ENCODE results near the gene RNF31. TPM values are rescaled to one million over a fixed set of nuclear protein-coding genes. Genes with fewer than 3 reads are reported as not detected.

The RNF31 gene
- total RNA-seq, 2 experiments from 2014 or later = 73.7 to 98.4 TPM

DNA sequence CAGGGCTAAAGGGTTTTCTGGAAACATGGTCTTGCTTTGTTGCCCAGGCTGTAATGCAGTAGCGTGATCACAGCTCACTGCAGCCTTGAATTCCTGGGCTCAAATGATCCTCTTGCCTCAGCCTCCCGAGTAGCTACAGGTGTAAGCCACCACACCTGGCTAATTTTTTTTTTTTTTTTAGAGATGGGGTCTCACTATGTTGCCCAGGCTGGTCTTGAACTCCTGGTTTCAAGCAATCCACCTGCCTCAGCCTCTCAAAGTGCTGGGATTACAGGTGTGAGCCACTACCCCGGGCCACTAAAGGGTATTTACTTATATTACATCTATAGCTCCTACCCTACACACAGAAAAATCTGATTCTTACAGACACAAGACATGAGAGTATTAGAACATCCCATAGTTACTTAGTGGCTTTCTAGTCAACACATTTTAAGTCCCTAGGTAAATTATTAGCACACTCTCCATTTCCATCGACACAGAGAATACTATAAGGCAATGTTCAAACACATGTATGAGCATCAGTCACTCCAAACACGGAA is 38.9 kb upstream of the RNF31 start:
- ChIA-PET CTCF (interaction anchor here (0.6 to 7.8 kb wide), 47 partner anchors 8 to 550 kb away, joined by 3 to 189 read pairs (median 5); partner anchors contain the start of genes CARMIL3, CIDEB, CPNE6 and EMC9), POLR2A (interaction anchor here (0.6 to 1.4 kb wide), 6 partner anchors 13 to 104 kb away, joined by 4 to 8 read pairs (median 5); partner anchors contain the start of genes CHMP4A, PCK2 and PSME1)
- Mint-ChIP-seq H3K27ac (peak overlapping the region; percentile 94), H3K4me1 (peaks cover 24% of the 10 kb centered on the region), H3K36me3 (ENCODE audit: low read depth) (peaks cover 9% of the 10 kb centered on the region), H3K27me3 (no peaks in the 10 kb centered on the region), H3K9me3 (ENCODE audit: low read depth) (no peaks in the 10 kb centered on the region), H3K4me3 (peak overlapping the region; percentile 7)
- no peak for DNase-seq
- intact Hi-C loops (cut with DNase I, micrococcal nuclease) = loop anchor here (1.0 to 2.0 kb wide), 3 partner anchors 13 to 50 kb away; no protein-coding TSS in a partner anchor
- no peak for ATAC-seq

DNA sequence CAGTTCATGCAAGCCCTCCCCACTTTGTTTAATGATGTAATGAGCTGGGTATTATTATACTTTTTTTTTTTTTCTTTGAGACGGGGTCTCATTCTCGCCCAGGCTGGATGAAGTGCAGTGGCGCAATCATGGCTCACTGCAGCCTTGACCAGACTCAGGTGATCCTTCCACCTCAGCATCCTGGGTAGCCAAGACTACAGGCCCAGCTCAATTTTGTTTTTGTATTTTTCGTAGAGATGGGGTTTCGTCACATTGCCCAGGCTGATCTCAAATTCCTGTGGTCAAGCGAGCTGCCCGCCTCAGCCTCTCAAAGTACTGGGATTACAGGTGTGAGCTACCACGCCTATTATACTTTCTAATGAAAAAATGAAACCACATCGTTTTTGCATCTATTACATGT is 37.2 kb upstream of the RNF31 start:
- ChIA-PET POLR2A (interaction anchor here (0.6 to 0.7 kb wide), 3 partner anchors 31 to 106 kb away, joined by 3 to 5 read pairs (median 3); partner anchors contain the start of genes EMC9 and MDP1), CTCF (interaction anchor here (0.7 to 7.8 kb wide), 19 partner anchors 16 to 521 kb away, joined by 3 to 189 read pairs (median 7); partner anchors contain the start of genes CARMIL3, CIDEB, IRF9 and NOP9)
- DNase-seq (no peak), ATAC-seq (no peak)
- Mint-ChIP-seq H3K4me1 (peaks cover 24% of the 10 kb centered on the region), H3K4me3 (no peak overlapping the region), H3K27me3 (no peaks in the 10 kb centered on the region), H3K27ac (no peak overlapping the region), H3K9me3 (ENCODE audit: low read depth) (no peaks in the 10 kb centered on the region), H3K36me3 (ENCODE audit: low read depth) (peaks cover 3% of the 10 kb centered on the region)
- intact Hi-C loops (cut with DNase I, micrococcal nuclease) = loop anchor here in 1 of 2 experiments (10.0 kb wide), 1 partner anchor 1015 kb away; the partner anchor contains the start of genes ACIN1 and C14orf119

DNA sequence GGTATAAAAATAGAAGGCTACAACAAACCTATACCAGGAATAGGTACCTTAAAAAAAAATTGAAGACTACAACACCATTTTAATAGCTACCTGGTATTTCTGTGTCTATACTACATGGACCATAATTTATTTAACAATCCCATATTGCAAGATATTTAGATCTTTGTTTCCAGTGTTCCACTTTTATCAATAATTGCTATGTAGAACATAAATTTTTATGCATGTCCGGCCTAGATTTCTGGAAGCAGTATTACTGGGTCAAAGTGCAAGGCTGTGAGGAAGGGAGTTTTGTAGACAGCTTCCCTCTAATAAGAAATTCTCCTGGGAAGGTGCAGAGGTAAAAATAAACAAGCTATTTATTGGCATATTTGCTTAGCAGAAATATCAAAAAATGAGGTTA is 36.8 kb upstream of the RNF31 start:
- no peak overlapping the region for H3K27ac Mint-ChIP-seq
- DNase-seq (no peak), ATAC-seq (no peak)
- POLR2A ChIA-PET = interaction anchor here (0.7 kb wide), 1 partner anchor 103 kb away, joined by 3 read pairs; no protein-coding TSS in a partner anchor
- peaks cover 4% of the 10 kb centered on the region for H3K36me3 Mint-ChIP-seq (ENCODE audit: low read depth)
- H3K27me3 Mint-ChIP-seq = no peaks in the 10 kb centered on the region
- CTCF ChIA-PET = interaction anchor here (0.7 to 7.8 kb wide), 12 partner anchors 17 to 521 kb away, joined by 3 to 189 read pairs (median 4); partner anchors contain the start of genes CARMIL3, CIDEB, IRF9 and NOP9
- intact Hi-C loops (cut with DNase I, micrococcal nuclease) = loop anchor here in 1 of 2 experiments (10.0 kb wide), 1 partner anchor 1016 kb away; the partner anchor contains the start of genes ACIN1 and C14orf119
- H3K9me3 Mint-ChIP-seq (ENCODE audit: low read depth) = no peaks in the 10 kb centered on the region
- H3K4me1 Mint-ChIP-seq = peaks cover 28% of the 10 kb centered on the region
- H3K4me3 Mint-ChIP-seq = no peak overlapping the region

DNA sequence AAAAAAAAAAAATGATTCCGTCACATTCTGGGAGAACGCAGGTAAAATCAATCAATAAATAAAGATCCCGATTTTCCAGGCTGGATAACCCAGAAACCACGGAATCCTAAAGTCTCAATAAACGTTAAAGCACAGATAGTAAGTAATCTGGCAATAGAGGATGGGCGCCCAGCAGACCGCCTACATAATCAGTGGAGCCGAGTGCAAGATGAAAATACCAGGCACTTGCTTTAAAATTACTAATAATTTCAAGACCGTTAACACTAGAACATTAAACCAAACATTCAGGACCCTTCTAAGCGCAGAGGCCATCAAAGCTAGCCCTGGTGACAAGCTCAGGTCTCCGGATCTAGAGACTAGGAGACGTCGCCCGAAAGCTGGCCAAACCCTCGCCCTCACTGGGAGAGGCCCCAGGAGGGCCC is 33.9 kb upstream of the RNF31 start:
- H3K9me3 Mint-ChIP-seq (ENCODE audit: low read depth) = no peaks in the 10 kb centered on the region
- intact Hi-C loops (cut with DNase I, micrococcal nuclease) = loop anchor here in 1 of 2 experiments (10.0 kb wide), 1 partner anchor 1019 kb away; the partner anchor contains the start of genes ACIN1 and C14orf119
- H3K4me1 Mint-ChIP-seq = peaks cover 38% of the 10 kb centered on the region
- H3K36me3 Mint-ChIP-seq (ENCODE audit: low read depth) = peaks cover 24% of the 10 kb centered on the region
- H3K27me3 Mint-ChIP-seq = no peaks in the 10 kb centered on the region
- H3K27ac Mint-ChIP-seq = peak overlapping the region; percentile 97
- CTCF ChIA-PET = interaction anchor here (0.6 to 3.3 kb wide), 10 partner anchors 20 to 556 kb away, joined by 3 to 32 read pairs (median 9); partner anchors contain the start of genes IRF9, PCK2, PSME1 and PSME2
- POLR2A ChIA-PET = interaction anchor here (1.0 to 2.8 kb wide), 8 partner anchors 20 to 186 kb away, joined by 3 to 35 read pairs (median 12); partner anchors contain the start of genes DHRS1, EMC9, IRF9 and NOP9
- peak overlapping the region; percentile 85 for H3K4me3 Mint-ChIP-seq
- no peak for ATAC-seq
- no peak for DNase-seq

DNA sequence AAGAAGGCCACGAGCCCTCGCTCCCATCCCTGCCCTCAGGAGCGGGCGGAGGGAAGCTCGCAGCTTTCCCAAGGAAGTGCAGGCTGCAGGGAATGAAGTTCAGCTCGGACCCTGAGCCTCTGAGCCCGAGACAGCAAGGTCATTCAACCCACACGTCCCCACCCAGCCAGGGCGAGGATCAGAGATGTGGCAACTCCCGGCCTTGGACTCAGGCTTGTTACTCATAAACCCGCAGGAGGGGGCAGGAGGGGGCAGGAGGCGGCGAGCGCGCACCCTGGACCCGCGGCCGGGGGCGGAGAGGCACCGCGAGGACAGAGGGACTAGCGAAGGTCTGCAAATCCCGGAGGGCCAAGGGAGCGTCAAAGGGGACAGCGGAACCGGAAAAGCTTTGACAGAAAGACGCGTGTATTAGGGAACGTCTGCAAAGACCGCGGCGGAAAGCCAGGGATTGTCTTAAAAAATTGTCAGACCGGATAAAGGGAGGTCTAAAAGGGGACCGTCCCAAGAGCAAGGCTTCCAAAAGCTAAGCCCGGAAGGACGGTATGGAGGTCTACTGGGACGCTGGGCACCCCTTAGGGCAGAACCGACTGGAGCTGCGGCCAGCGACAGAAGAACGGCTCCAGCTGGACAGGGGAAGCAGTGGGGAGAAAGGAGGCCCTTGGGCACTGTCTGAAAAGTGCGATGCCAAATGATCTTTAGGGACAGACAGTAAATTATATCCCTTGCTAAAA is 33.3 kb upstream of the RNF31 start:
- peak overlapping the region; percentile 97 for H3K27ac Mint-ChIP-seq
- H3K36me3 Mint-ChIP-seq (ENCODE audit: low read depth) = peaks cover 29% of the 10 kb centered on the region
- no peaks in the 10 kb centered on the region for H3K27me3 Mint-ChIP-seq
- DNase-seq = peak; percentile 92
- peaks cover 32% of the 10 kb centered on the region for H3K4me1 Mint-ChIP-seq
- intact Hi-C loops (cut with DNase I, micrococcal nuclease) = loop anchor here (1.0 to 10.0 kb wide), 19 partner anchors 20 to 1019 kb away; partner anchors contain the start of genes EMC9 (in 2 of the 2), GMPR2 (in 2 of the 2), IRF9 (in 2 of the 2) and NEDD8 (in 2 of the 2)
- ATAC-seq = peak; percentile 42
- no peaks in the 10 kb centered on the region for H3K9me3 Mint-ChIP-seq (ENCODE audit: low read depth)
- CTCF ChIA-PET = interaction anchor here (0.6 to 3.3 kb wide), 24 partner anchors 11 to 557 kb away, joined by 3 to 32 read pairs (median 5); partner anchors contain the start of genes CIDEB, EMC9, IRF9 and PCK2
- H3K4me3 Mint-ChIP-seq = peak overlapping the region; percentile 85
- POLR2A ChIA-PET = interaction anchor here (0.9 to 2.8 kb wide), 19 partner anchors 19 to 317 kb away, joined by 3 to 35 read pairs (median 6); partner anchors contain the start of genes CHMP4A, DHRS1, EMC9 and IPO4

DNA sequence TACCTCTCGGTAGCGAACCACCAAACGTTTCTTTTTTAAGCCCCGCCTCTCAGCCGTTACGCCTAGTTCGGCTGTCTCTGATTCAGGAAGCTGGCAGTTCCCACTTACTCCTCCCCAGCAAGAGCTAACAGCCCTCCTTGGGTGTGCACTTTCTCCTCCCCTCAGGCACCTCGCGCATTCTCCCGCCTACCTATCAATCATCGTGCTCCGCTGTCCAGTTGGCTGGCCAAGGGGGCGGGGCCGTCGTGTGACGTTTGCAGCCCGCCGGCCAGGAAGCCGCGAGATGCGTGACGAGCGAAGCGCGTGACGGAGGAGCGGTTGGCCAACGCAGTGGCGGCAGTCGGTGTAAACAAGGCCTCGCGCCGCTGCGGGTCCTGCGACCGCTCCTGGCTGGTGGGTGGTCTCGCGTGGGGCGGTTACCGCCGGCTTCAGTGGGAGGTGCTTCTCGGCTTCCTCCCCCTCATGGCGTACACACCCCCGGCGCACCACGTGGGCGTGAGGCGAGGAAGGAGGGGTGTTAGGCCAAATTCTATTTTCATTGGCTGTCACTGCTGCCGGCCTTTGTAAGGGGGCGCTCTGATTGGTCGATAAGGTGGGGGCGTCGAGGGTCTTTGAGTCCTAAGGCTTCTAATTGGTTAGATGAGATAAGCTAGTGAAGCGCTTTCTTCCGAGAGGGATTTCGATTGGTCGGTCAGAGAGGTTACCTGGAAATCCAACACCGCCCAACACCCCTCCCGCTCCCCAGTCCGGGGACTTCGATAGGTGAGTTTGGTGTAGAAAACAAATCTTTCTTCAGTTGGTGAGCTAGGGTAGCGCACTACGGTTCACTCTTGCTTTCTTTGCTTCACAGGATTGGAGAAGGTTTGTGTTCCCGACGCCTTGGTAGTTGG is 32.5 kb upstream of the RNF31 start, which contains the start of the genes DCAF11 and NRL:
Gene DCAF11 (plus strand): TSS at position 246 of the 890 bp plus-strand sequence. CDS start 818 bp downstream, outside the sequence.
Gene NRL (minus strand): TSS at position 418 of the 890 bp plus-strand sequence. CDS start 32,101 bp downstream, outside the sequence.
- Mint-ChIP-seq H3K4me3 (peak within 1 kb of the TSS; percentile 85), H3K27me3 (no peaks in the 10 kb centered on the region), H3K9me3 (ENCODE audit: low read depth) (no peaks in the 10 kb centered on the region), H3K4me1 (peaks cover 28% of the 10 kb centered on the region), H3K36me3 (ENCODE audit: low read depth) (peaks cover 36% of the 10 kb centered on the region), H3K27ac (peak within 1 kb of the TSS; percentile 97)
- ChIA-PET POLR2A (interaction anchor here (0.6 to 2.8 kb wide), 20 partner anchors 18 to 316 kb away, joined by 3 to 35 read pairs (median 6); partner anchors contain the start of genes CHMP4A, DHRS1, EMC9 and IPO4), CTCF (interaction anchor here (0.8 to 3.3 kb wide), 27 partner anchors 10 to 322 kb away, joined by 3 to 32 read pairs (median 5); partner anchors contain the start of genes CIDEB, EMC9, IRF9 and PCK2)
- ATAC-seq (peak; percentile 89), DNase-seq (peak; percentile 99)
- intact Hi-C loops (cut with DNase I, micrococcal nuclease) = loop anchor here (1.0 to 10.0 kb wide), 19 partner anchors 20 to 1020 kb away; partner anchors contain the start of genes EMC9 (in 2 of the 2), GMPR2 (in 2 of the 2), IRF9 (in 2 of the 2) and NEDD8 (in 2 of the 2)

DNA sequence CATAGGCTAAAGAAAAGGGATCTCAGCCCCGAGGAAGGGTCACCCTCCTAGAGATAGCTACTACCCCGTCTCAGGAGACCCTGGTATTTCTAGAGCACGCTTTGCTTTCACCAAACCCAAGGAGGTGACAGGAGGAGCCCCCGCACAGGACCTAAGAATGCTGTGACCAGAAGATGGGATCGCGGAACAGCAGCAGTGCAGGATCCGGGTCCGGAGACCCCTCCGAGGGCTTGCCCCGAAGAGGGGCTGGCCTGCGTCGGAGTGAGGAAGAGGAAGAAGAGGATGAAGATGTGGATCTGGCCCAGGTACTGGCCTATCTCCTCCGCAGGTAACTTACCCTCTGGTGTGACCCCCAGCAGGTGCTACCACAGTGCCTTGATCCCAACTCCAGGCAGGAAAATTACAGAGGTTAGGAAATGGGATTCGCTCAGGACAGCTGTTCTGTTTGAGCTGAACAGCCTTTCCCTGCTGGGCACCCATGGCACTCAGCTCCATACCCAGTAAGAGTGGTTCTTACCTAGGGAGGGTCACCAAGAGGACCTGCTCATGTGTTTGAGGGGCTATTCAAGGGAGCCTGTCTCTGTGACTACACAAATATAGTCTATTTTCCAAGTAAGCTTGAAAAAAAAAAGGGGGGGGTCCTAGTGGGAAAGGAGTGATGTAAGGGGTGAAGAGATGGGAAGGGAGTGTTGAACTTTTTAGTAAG is 31.7 kb upstream of the RNF31 start:
- H3K9me3 Mint-ChIP-seq (ENCODE audit: low read depth) = no peaks in the 10 kb centered on the region
- no peak for DNase-seq
- peak overlapping the region; percentile 85 for H3K4me3 Mint-ChIP-seq
- peak overlapping the region; percentile 97 for H3K27ac Mint-ChIP-seq
- CTCF ChIA-PET = interaction anchor here (0.6 to 3.3 kb wide), 16 partner anchors 9 to 321 kb away, joined by 3 to 32 read pairs (median 4); partner anchors contain the start of genes CIDEB, EMC9, IRF9 and PCK2
- H3K27me3 Mint-ChIP-seq = no peaks in the 10 kb centered on the region
- intact Hi-C loops (cut with DNase I, micrococcal nuclease) = loop anchor here in 1 of 2 experiments (10.0 kb wide), 1 partner anchor 1021 kb away; the partner anchor contains the start of genes ACIN1 and C14orf119
- peaks cover 27% of the 10 kb centered on the region for H3K4me1 Mint-ChIP-seq
- H3K36me3 Mint-ChIP-seq (ENCODE audit: low read depth) = peaks cover 38% of the 10 kb centered on the region
- no peak for ATAC-seq
- POLR2A ChIA-PET = interaction anchor here (0.9 to 2.8 kb wide), 13 partner anchors 17 to 127 kb away, joined by 3 to 35 read pairs (median 6); partner anchors contain the start of genes CHMP4A, EMC9, IPO4 and IRF9

DNA sequence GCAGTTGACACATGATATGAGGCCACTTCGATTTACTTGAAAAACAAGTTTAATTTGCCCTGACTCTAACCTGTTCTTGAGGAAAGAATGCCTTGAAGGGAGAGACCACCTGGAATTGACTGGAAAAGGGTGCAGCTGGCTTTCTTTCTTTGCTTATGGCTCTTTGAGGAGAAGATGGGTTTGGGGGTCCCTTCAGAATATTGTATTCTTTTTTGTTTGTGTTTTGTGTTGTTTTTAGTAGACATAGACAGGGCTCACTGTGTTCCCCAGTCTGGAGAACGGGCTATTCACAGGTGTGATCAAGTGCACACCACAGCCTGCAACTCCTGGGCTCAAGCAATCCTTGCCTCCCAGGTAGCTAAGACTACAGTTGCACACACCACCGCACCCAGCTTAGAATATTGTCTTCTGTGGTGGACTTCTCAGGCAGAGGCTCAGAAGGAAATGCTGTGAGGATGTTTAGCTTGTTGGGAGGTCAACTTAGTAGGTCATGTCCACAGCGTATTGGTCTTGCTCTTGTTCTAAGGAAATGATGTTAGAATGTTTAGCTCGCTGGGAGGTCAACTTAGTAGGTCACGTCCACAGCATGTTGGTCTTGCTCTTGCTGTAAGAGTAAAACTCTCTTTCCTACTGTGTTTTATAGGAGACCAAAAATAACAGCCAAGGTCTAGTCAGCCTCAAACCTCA is 31.0 kb upstream of the RNF31 start:
- CTCF ChIA-PET = interaction anchor here (0.6 to 3.3 kb wide), 9 partner anchors 8 to 180 kb away, joined by 3 to 31 read pairs (median 4); partner anchors contain the start of genes PCK2, PSME1 and RNF31
- intact Hi-C loops (cut with DNase I, micrococcal nuclease) = loop anchor here in 1 of 2 experiments (10.0 kb wide), 1 partner anchor 1021 kb away; the partner anchor contains the start of genes ACIN1 and C14orf119
- H3K9me3 Mint-ChIP-seq (ENCODE audit: low read depth) = no peaks in the 10 kb centered on the region
- ATAC-seq = no peak
- no peak for DNase-seq
- peaks cover 25% of the 10 kb centered on the region for H3K4me1 Mint-ChIP-seq
- peak overlapping the region; percentile 85 for H3K4me3 Mint-ChIP-seq
- POLR2A ChIA-PET = interaction anchor here (0.9 to 1.1 kb wide), 4 partner anchors 20 to 36 kb away, joined by 3 to 5 read pairs (median 4); partner anchors contain the start of genes EMC9, PSME1 and PSME2
- H3K27ac Mint-ChIP-seq = no peak overlapping the region
- H3K27me3 Mint-ChIP-seq = no peaks in the 10 kb centered on the region
- H3K36me3 Mint-ChIP-seq (ENCODE audit: low read depth) = peaks cover 44% of the 10 kb centered on the region
